Measurements from ENCODE around the gene SERPINB1. TPM values are rescaled to one million over a fixed set of nuclear protein-coding genes. Genes with fewer than 3 reads are reported as not detected.
"Not testable (repeated sequence)": the region's sequence is repeated elsewhere in the genome, so short reads cannot be mapped to it uniquely, and the experiment has no call there.

Gene SERPINB1
- polyA plus RNA-seq, 1 donor, result 12.8 TPM

DNA sequence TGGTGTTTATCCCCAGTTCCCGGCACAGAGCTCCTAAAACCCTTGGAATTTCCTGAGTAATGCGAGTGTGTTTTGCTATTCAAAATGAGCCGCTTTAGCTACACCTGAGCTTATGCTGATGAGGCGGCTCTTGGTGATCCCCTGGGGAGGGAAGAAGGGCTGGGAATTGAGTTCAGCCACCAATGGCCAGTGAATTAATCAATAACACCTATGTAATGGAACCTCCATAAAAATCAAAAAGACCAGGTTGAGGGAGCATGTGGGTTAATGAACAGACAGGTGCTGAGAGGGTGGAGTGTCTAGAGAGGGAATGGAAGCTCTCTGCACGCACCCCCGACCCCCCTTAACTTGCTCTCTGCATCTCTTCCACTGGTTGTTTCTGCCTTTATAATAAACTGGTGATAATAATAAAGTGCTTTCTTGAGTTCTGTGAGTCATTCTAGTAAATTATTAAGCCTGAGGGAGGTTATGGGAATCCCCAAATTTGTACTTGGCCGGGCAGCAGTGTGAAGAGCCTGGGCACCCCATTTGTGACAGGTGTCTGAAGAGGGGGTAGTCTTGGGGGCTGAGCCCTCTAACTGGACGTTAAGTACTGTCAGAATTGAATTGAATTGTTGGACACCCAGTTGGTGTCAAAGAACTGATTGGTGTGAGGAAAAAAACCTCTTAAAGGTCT is 24.6 kb upstream of the SERPINB1 start:
- DNase-seq (ENCODE audit: low read depth), result no peak

- DNase-seq (ENCODE audit: low read depth), result no peak
Observed at GRCh38 chr6:2865694-2866151, 24.1 kb upstream of the SERPINB1 start.

DNA sequence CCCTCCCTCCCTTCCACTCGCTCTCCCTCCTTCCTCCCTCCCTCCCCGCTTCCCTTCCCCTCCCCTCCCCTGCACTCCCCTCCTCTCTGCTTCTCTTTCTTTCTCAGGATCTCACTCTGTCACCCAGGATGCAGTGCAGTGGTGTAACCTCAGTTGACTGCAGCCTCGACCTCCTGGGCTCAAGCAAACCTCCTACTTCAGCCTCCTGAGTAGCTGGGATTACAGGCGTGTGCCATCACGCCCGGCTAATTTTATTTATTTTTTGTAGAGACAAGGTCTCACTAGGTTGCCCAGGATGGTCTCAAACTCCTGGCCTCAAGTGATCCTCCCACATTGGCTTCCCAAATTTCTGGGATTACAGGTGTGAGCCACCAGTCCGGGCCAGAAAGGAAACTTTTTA is 23.6 kb upstream of the SERPINB1 start:
- DNase-seq (ENCODE audit: low read depth), result no peak

DNA sequence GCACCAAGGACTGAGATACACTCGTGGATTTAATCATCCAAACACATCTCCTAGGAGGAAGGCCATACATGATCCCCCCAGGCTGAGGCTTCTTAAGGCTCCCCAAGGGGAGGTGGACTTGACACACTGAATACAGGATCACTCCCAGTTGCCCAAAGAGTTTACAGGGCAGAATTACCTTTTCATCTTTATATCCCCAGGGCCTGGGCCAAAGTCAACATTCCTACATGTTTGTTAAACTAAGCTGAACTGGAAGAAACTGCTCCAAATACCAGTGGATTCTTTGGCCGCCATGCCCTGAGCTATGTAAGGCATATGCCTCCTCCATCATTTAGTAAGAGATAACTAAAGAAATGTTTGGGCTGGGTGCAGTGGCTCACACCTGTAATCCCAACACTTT is 22.2 kb upstream of the SERPINB1 start:
- no peak for DNase-seq (ENCODE audit: low read depth)

- no peak for DNase-seq (ENCODE audit: low read depth)
Observed at GRCh38 chr6:2862712-2863181, 21.1 kb upstream of the SERPINB1 start.

- no peak for DNase-seq (ENCODE audit: low read depth)
Observed at GRCh38 chr6:2861822-2862164, 20.1 kb upstream of the SERPINB1 start.

DNA sequence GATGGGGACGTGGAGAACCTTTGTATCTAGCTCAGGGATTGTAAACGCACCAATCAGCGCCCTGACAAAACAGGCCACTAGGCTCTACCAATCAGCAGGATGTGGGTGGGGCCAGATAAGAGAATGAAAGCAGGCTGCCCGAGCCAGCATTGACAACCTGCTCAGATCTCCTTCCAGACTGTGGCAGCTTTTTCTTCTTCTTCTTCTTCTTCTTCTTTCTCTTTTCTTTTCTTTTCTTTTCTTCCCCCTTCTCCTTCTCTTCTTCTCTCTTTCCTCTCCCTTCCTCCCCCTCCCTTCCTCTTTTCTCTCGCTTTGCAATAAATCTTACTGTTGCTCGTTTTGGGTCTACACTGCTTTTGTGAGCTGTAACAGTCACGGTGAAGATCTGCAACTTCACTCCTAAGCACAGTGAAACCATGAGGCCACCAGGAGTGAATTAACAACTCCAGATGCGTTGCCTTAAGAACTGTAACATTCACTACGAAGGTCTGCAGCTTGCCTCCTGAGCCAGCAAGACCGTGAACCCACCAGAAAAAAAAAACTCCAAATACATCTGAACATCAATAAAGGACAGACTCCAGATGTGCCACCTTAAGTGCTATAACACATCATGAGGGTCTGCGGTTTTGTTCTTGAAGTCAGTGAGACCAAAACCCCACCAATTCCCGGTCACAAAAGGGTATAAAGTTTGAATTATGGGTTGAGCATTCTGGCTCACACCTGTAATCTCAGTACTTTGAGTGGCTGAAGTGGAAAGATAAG is 19.6 kb upstream of the SERPINB1 start:
- DNase-seq (ENCODE audit: low read depth), result no peak

DNA sequence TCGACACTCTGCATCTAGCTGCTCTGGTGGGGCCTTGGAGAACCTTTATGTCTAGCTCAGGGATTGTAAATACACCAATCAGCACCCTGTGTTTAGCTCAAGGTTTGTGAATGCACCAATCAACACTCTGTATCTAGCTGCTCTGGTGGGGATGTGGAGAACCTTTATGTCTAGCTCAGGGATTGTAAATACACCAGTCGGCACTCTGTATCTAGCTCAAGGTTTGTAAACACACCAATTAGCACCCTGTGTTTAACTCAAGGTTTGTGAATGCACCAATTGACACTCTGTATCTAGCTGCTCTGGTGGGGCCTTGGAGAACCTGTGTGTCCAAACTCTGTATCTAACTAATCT is 19.0 kb upstream of the SERPINB1 start:
- DNase-seq (ENCODE audit: low read depth), result not testable (repeated sequence)

DNA sequence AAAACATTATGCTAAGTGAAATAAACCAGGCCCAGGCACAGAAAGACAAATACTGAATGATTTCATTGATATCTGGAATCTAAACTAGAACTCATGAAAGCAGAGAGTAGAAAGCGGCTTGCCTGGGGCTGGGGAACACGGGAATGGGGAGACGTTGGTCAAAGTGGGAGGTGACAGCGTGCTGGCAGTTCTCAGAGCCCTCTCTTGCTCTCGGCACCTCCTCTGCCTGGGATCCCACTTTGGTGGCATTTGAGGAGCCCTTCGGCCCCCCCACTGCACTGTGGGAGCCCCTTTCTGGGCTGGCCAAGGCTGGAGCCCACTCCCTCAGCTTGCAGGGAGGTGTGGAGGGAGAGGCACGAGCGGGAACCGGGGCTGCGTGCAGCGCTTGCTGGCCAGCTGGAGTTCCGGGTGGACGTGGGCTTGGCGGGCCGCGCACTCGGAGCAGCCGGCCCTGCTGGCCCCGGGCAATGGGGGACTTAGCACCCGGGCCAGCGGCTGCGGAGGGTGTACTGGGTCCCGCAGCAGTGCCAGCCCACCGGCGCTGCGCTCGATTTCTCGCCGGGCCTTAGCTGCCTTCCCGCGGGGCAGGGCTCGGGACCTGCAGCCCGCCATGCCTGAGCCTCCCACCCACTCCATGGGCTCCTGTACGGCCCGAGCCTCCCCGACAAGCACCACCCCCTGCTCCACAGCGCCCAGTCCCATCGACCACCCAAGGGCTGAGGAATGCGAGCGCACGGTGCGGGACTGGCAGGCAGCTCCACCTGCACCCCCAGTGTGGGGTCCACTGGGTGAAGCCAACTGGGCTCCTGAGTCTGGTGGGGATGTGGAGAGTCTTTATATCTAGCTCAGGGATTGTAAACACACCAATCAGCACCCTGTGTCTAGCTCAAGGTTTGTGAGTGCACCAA is 18.4 kb upstream of the SERPINB1 start:
- not testable (repeated sequence) for DNase-seq (ENCODE audit: low read depth)

- DNase-seq (ENCODE audit: low read depth), result no peak
Observed at GRCh38 chr6:2859185-2859700, 17.6 kb upstream of the SERPINB1 start.

- no peak for DNase-seq (ENCODE audit: low read depth)
Observed at GRCh38 chr6:2857580-2858337, 16.1 kb upstream of the SERPINB1 start.

GRCh38 chr6:2857185-2857579 is 15.5 kb upstream of the SERPINB1 start:
- no peak for DNase-seq (ENCODE audit: low read depth)

DNA sequence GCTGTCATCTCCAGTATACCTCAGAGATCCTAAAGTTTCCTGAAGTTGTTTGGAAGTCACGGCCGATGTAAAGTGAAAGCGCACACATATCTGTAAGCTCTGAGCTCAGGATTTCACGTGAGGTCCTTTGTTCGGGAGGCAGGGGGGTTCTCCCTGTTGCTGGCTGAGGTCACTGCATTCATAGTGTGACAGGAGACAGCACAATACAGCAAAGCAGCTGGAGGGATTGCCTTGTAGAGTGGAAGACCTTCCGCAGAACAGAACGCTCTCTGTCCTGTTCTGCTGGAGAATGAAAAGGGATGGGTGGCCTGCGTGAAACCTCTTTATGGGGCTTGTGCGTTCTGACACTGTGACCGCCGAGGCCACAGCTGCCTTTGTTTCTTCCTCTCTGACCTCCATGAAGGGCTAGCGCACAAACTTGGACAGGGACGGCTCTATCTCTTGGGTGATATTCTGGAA is 13.4 kb upstream of the SERPINB1 start:
- DNase-seq (ENCODE audit: low read depth), result no peak

- no peak for DNase-seq (ENCODE audit: low read depth)
Observed at GRCh38 chr6:2854396-2854982, 12.8 kb upstream of the SERPINB1 start.

GRCh38 chr6:2853769-2854395 is 12.2 kb upstream of the SERPINB1 start:
- DNase-seq (ENCODE audit: low read depth), result no peak

GRCh38 chr6:2853378-2853768 is 11.7 kb upstream of the SERPINB1 start:
- not testable (repeated sequence) for DNase-seq (ENCODE audit: low read depth)

GRCh38 chr6:2852921-2853322 is 11.3 kb upstream of the SERPINB1 start:
- DNase-seq (ENCODE audit: low read depth), result no peak

GRCh38 chr6:2852514-2852855 is 10.8 kb upstream of the SERPINB1 start:
- DNase-seq (ENCODE audit: low read depth), result no peak

- no peak for DNase-seq (ENCODE audit: low read depth)
Observed at GRCh38 chr6:2851727-2852513, 10.3 kb upstream of the SERPINB1 start.
